PC-3 (cell line): ENCODE results near the gene TFF2. TPM values are rescaled to one million over a fixed set of nuclear protein-coding genes. Genes with fewer than 3 reads are reported as not detected.

Experiments
- ATAC-seq: fragments of 200-7000 bp; cut with Tn5 transposase; 2 replicates; pipeline ENCODE4 v1.9.1; 2020; ENCODE audit warnings: mild to moderate bottlenecking, moderate library complexity
- BruUV-seq: library from RNA; stranded (reverse); fragments of 400-500 nt; replicated peaks from 2 replicates; lab custom pipeline; 2021; lab: Mats Ljungman, UMichigan
- CTCF ChIA-PET: fragments of 300-600 bp; sonication (Branson Sonifier 250); formaldehyde crosslinking; loops from one replicate; lab custom pipeline; 2022; ENCODE audit warnings: antibody characterized with exemption; lab: Charles Lee
- POLR2A ChIA-PET: fragments of 300-600 bp; sonication (Branson Sonifier 250); formaldehyde crosslinking; loops from one replicate; lab custom pipeline; 2022; ENCODE audit warnings: antibody characterized with exemption; ENCODE audit not compliant: unreplicated experiment; lab: Charles Lee
- DNase-seq: peaks from one replicate; pipeline ENCODE4 v3.0.0-alpha.2; 2015
- H2AFZ ChIP-seq: fragments of 300-600 bp; sonication (generic); 2 replicates; pipeline ENCODE4 v1.6.0; 2016; ENCODE audit warnings: antibody characterized with exemption, low read length
- H3F3A ChIP-seq: fragments of 300-600 bp; sonication (generic); one replicate; pipeline ENCODE4 v1.6.0; 2017; ENCODE audit warnings: antibody characterized with exemption, low read length, control low read depth, mild to moderate bottlenecking; ENCODE audit not compliant: unreplicated experiment
- H3K27ac ChIP-seq: fragments of 300-600 bp; sonication (generic); 2 replicates; pipeline ENCODE4 v1.5.1; 2016; ENCODE audit warnings: mild to moderate bottlenecking, low read length
- H3K27me3 ChIP-seq: fragments of 300-600 bp; sonication (generic); 2 replicates; pipeline ENCODE4 v1.6.1; 2016; ENCODE audit warnings: low read length, mixed read lengths
- H3K36me3 ChIP-seq: fragments of 300-600 bp; sonication (generic); 2 replicates; pipeline ENCODE4 v1.6.1; 2016; ENCODE audit warnings: low read depth, mixed run types, low read length, mixed read lengths
- H3K4me1 ChIP-seq: fragments of 300-600 bp; sonication (generic); 2 replicates; pipeline ENCODE4 v1.5.1; 2016; ENCODE audit warnings: low read length; ENCODE audit not compliant: insufficient read depth
- H3K4me2 ChIP-seq: fragments of 300-600 bp; sonication (generic); 2 replicates; pipeline ENCODE4 v1.6.0; 2016; ENCODE audit warnings: low read length
- H3K4me3 ChIP-seq: fragments of 300-600 bp; sonication (generic); 2 replicates; pipeline ENCODE4 v1.5.1; 2016; ENCODE audit warnings: mild to moderate bottlenecking, low read length, mixed read lengths
- H3K79me2 ChIP-seq: fragments of 300-600 bp; sonication (generic); 2 replicates; pipeline ENCODE4 v1.6.1; 2017; ENCODE audit warnings: low read length, mixed read lengths
- H3K9ac ChIP-seq: fragments of 300-600 bp; sonication (generic); 2 replicates; pipeline ENCODE4 v1.6.0; 2016; ENCODE audit warnings: mild to moderate bottlenecking, low read length
- H3K9me2 ChIP-seq: fragments of 300-600 bp; sonication (generic); replicated peaks from 2 replicates; pipeline ENCODE4 v1.6.1; 2016; ENCODE audit warnings: mixed run types, low read length, mixed read lengths
- H3K9me3 ChIP-seq: fragments of 300-600 bp; sonication (generic); 2 replicates; pipeline ENCODE4 v1.6.1; 2016; ENCODE audit warnings: low read length, mixed read lengths
- H4K20me1 ChIP-seq: fragments of 300-600 bp; sonication (generic); 2 replicates; pipeline ENCODE4 v1.6.1; 2016; ENCODE audit warnings: low read length, mixed read lengths
- CTCF ChIP-seq: fragments of 300-600 bp; sonication (generic); conservative IDR thresholded peaks from 2 replicates; pipeline ENCODE4 v1.5.1; 2017; ENCODE audit warnings: antibody characterized with exemption, low read depth, mild to moderate bottlenecking, low read length
- EZH2 ChIP-seq: fragments of 300-600 bp; sonication (generic); IDR thresholded peaks from one replicate; pipeline ENCODE4 v1.6.1; 2017; ENCODE audit warnings: antibody characterized with exemption, mild to moderate bottlenecking, low read length; ENCODE audit not compliant: unreplicated experiment
- EZH2phosphoT487 ChIP-seq: fragments of 300-600 bp; sonication (generic); IDR thresholded peaks from 2 replicates; pipeline ENCODE4 v1.6.1; 2018; ENCODE audit warnings: mild to moderate bottlenecking, antibody characterized with exemption, low read length, borderline replicate concordance
- intact Hi-C: fragments of 100-400 bp; cut with micrococcal nuclease; formaldehyde crosslinking; loops from 2 replicates; pipeline ENCODE4 v1.9.0; 2023
- total RNA-seq: library from RNA; depleted of rRNA; stranded (reverse); fragments of >200 nt; gene quantifications from 2 replicates; pipeline ENCODE4 v1.2.3, GENCODE V29; 2014

Gene TFF2
- total RNA-seq, 1 experiment from 2014 or later, result 21.1 TPM

- Histone ChIP-seq H2AFZ (no peak overlapping the region), H3K4me2 (no peak overlapping the region), H3K27ac (no peak overlapping the region), H4K20me1 (no peaks in the 10 kb centered on the region), H3F3A (no peaks in the 10 kb centered on the region), H3K79me2 (no peaks in the 10 kb centered on the region), H3K27me3 (no peaks in the 10 kb centered on the region), H3K4me1 (peaks cover 9% of the 10 kb centered on the region), H3K36me3 (no peaks in the 10 kb centered on the region), H3K9me3 (no peaks in the 10 kb centered on the region), H3K9ac (no peak overlapping the region), H3K9me2 (no peaks in the 10 kb centered on the region), H3K4me3 (no peak overlapping the region)
- no peak for TF ChIP-seq CTCF
- TF ChIP-seq EZH2, result no peak
- TF ChIP-seq EZH2phosphoT487, result no peak
- POLR2A ChIA-PET, result no interaction called here
- ATAC-seq (no peak), DNase-seq (no peak)
- BruUV-seq, result no TSS peak
- CTCF ChIA-PET, result no interaction called here
- intact Hi-C loops, result no loop called here
Observed at GRCh38 chr21:42343101-42343500, 7.7 kb downstream of the TFF2 start.

GRCh38 chr21:42341776-42342542 is 8.8 kb downstream of the TFF2 start:
- H3K27ac ChIP-seq, result no peak overlapping the region

More at GRCh38 chr21:42341776-42342542, 8.8 kb downstream of the TFF2 start:
- no peak overlapping the region for H3K4me3 ChIP-seq
- intact Hi-C loops, result no loop called here
- peaks cover 15% of the 10 kb centered on the region for H3K4me1 ChIP-seq
- H2AFZ ChIP-seq, result no peak overlapping the region
- H3F3A ChIP-seq, result no peaks in the 10 kb centered on the region
- no peaks in the 10 kb centered on the region for H3K36me3 ChIP-seq
- H3K9me2 ChIP-seq, result no peaks in the 10 kb centered on the region
- DNase-seq, result no peak
- H3K9ac ChIP-seq, result no peak overlapping the region
- no peaks in the 10 kb centered on the region for H3K79me2 ChIP-seq
- no TSS peak for BruUV-seq
- ChIA-PET POLR2A (interaction anchor here (0.6 kb wide), 1 partner anchor 15 kb away, joined by 16 read pairs; no protein-coding TSS in a partner anchor), CTCF (no interaction called here)
- TF ChIP-seq EZH2phosphoT487, result no peak
- TF ChIP-seq EZH2, result no peak
- no peak for TF ChIP-seq CTCF
- H4K20me1 ChIP-seq, result no peaks in the 10 kb centered on the region
- no peak overlapping the region for H3K4me2 ChIP-seq
- H3K9me3 ChIP-seq, result no peaks in the 10 kb centered on the region
- no peak for ATAC-seq
- H3K27me3 ChIP-seq, result no peaks in the 10 kb centered on the region
